Muscle of arm (tissue), 14 donors: ENCODE measurements around the gene SLC18B1. TPM values are rescaled to one million over a fixed set of nuclear protein-coding genes. Genes with fewer than 3 reads are reported as not detected.

ENCODE experiments used
- DNase-seq: peaks from one replicate; pipeline ENCODE4 v3.0.0-alpha.2; 2013
- long read RNA-seq, 11 donors: transcript quantifications; one replicate each; lab custom pipeline, GENCODE V29; 2026
- polyA plus RNA-seq, 12 donors: library from polyadenylated mRNA; unstranded; fragments of 120-200 nt; gene quantifications; one replicate each; pipeline ENCODE4 v1.2.1, GENCODE V29; 2013; ENCODE audit not compliant: insufficient read length in 12 of 12

SLC18B1 gene
- polyA plus RNA-seq, result 10 to 100 TPM in 7 of 12 donors, 1 to 10 TPM in 4, not detected in 1; 7.5 to 14.1 (median 11.0) TPM
- long read RNA-seq, donor 1, partial matches to known transcripts, result 1,733 of 7,502 reads
- long read RNA-seq, donor 1, other reads (novel, unspliced or antisense), result 5,768 of 7,502 reads
- long read RNA-seq, donor 2, partial matches to known transcripts, result 0 of 3 reads
- long read RNA-seq, donor 2, other reads (novel, unspliced or antisense), result 0 of 3 reads
- long read RNA-seq, donor 3, partial matches to known transcripts, result 2,813 of 2,889 reads
- long read RNA-seq, donor 3, other reads (novel, unspliced or antisense), result 74 of 2,889 reads
- long read RNA-seq, donor 4, partial matches to known transcripts, result 0 of 3 reads
- long read RNA-seq, donor 4, other reads (novel, unspliced or antisense), result 0 of 3 reads
- long read RNA-seq, donor 5, partial matches to known transcripts, result 5 of 7 reads
- long read RNA-seq, donor 5, other reads (novel, unspliced or antisense), result 0 of 7 reads
- long read RNA-seq, donor 6, result 0 reads
- long read RNA-seq, donor 7, partial matches to known transcripts, result 452 of 3,029 reads
- long read RNA-seq, donor 7, other reads (novel, unspliced or antisense), result 2,577 of 3,029 reads
- long read RNA-seq, donor 8, result 0 reads
- long read RNA-seq, donor 9, partial matches to known transcripts, result 5 of 6 reads
- long read RNA-seq, donor 9, other reads (novel, unspliced or antisense), result 0 of 6 reads
- long read RNA-seq, donor 10, partial matches to known transcripts, result 5,189 of 5,354 reads
- long read RNA-seq, donor 10, other reads (novel, unspliced or antisense), result 164 of 5,354 reads
- long read RNA-seq, donor 11, partial matches to known transcripts, result 1,230 of 6,140 reads
- long read RNA-seq, donor 11, other reads (novel, unspliced or antisense), result 4,906 of 6,140 reads

DNA sequence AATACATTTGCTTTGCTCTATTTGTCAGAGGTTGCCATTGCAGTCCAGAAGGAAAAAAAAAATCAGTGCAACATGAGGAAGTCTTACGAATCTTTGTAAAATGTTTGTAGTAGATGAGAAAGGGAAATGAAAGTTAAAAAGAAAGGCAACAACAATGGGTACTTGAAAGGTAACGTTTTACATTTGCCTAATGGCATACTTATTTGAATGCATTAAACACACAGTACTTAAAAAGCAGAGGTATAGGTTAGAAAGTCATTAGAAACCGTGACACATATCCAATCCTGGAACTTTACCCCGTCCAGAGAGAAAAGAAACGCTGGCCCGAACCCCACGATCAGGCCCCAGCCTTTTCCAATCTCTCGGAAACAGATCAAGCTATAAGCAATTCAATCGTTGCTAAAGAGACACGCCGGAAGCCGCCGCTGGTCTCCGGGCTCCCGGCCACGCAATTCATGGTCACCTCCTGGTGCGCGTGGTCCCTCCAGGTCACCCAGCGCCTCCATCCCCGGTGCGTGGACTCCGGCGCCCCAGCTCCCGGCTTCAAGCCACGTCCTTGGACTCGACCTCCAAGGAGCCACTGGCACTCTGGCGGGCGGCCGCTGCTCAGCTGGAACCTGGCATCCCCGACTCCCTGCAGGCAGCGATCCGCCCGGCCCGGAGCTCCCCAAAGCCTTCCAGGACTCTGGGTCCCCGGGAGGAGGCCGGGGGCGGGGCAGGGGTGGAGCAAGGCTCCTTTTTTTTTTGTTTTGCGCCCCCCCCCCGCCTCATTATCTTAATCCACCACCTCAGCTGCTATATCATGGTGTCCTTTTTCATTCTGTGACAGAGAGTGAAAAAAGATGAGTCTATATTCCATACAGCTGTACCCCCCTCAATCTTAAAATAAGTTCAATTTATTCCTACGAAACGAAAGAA is at the start of gene SLC18B1:
TSS of gene SLC18B1 (minus strand) at position 687 of the 918 bp plus-strand sequence. CDS start at position 506, 181 bp downstream.
- peak; percentile 62 for DNase-seq

DNA sequence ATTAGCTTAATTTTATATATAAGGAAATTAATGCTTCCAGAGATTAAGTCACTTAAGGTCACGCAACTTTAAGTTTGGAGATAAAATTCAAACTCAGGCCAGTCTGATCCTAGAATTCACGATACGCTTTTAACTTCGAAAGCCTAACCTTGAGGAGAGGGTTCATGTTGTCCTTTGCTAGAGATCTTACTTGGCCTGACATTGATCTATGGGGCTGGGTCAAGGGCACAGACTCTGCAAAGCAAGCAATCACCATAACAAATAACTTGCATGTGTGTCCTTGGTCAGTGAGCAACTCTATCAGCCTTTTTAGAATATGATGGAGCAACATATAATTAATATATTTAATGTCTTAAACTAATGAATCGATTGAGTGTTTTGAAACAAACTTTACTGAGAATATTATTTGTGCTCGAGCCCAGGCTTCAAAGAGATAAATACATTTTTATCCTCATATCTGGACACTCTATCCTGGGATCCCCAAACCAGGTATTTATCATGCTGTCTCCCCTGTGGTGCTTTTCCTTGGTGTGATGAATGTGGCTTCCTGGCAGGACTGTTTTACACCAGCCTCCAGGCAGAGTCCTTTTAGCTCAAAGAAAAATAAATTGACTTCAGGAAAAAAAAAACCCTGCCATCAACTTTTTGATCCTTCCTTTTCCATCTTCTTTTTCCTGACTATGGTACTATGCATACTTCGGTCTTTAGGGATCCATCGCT is 45.0 kb upstream of the SLC18B1 start:
- DNase-seq, result no peak

DNA sequence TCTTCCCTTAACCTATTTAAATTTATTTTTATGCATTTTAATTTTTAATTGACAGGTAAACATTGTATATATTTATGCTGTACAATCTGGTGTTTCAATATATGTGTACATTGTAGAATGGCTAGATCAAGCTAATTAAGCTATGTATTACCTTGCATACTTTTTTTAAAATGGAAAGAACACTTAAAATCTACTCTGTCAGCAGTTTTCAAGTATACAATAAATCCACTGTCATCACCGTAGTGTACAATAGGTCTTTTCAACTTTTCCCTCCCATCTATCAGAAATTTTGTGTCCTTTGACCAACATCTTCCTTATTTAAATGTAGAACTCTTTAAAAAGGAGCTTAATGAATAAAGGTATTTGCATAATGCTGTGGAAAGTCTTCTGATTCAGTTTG is 43.5 kb upstream of the SLC18B1 start:
- no peak for DNase-seq

DNA sequence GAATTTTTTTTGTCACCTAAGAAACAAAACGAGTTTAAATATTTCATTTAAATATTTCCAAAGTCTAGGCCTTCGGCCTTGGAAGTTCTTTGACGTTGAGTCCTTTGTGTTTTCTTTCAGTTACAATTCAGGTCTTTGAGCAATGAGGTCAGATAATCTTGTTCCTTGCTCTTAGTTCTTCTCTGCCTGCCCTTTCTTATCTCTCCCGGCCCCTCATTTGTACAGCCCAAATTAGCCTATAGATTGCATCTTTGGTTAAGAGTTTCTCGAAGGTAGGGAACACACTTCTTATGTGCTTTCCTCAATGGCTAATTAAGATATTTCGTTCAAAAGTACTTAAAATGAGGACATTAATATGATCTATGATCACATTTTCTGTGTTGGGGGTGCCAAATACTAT is 34.5 kb upstream of the SLC18B1 start:
- no peak for DNase-seq

DNA sequence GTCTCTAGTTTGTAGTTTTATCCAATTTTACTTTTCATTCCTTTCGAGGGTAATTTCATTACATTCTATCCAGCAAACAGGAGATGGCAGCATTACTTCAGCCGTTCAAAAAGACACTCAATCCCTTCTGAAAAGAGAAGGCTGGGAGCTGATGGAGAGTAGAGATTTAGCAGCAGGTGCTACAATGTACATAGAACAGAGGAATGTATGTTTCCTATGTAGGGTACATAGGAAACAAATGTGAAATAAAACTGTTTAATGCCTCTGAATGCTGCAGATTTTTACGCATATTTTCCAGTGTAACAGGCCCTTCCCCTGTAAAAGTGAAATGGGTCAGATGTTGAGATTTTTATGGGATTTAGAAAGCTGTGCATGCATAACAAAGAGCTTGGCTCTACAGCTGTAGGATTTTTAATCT is 31.9 kb upstream of the SLC18B1 start:
- DNase-seq, result peak; percentile 46

DNA sequence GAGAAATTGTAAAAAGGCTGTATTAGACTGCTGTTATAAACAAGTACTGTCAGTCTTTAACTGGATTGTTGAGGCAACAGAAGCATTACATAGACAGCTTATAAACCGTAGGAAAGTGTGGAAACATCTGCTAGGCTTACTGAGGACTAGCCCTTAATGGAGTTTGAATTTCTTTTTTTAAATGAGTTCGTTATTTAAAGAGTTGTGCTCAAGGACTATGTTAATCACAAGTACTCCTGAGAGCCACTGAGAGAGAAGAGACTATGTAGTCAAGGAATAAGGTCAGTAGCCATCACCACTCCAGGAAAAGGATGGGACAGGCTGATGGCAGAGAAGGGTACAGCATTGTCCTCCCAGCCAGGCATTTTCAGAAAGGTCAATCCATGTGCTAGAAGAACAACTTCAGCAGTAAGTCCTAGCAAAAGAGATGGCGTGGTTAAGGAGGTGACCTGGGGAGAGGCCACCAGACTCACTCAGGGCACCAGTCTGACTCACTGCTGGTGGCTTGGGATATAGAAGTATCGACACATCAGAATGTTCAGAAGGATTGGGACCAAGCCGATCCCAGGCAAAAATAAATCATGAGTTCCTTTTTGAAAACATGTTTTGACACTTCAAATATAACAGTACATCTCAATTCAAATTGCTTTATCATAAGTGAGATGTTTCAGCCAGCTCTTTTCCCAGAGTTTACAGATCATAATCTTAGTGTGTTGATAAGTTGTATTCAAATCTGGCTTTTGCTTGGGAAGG is 22.4 kb upstream of the SLC18B1 start:
- no peak for DNase-seq

DNA sequence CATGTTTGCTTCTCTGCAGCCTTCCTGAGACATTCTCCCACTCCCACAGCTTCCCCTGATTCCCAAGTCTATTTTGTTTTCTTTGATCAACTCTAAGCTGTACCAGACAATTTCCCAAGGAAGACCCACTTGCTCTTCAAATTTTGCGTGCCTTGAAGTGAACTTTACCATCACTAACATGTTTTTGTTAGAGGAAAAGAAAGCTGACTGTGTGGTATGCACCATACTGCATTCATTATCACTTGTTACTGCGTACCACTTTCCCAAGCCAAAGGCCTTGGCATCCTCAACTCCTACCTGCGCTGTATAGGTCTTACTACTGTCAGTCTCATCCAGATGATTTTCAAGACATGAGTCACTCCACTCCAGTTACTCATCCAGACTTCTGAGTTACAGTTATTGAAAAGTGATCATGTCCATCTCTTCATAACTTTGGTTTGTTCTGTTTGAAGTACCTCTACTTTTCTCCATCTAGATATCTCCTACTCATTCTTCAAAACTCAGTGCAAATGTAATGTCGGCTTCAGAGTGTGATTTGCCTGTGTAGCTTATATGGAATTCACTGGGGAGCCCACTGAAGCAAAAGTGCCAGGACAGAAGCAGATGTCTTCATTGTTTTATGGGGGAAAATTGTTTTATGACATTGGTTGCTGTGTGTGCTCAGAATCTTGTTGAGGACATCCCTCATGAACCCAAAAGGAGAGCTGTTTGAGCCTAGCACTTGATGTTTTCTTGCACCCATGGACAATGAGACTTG is 21.1 kb upstream of the SLC18B1 start:
- DNase-seq, result no peak

DNA sequence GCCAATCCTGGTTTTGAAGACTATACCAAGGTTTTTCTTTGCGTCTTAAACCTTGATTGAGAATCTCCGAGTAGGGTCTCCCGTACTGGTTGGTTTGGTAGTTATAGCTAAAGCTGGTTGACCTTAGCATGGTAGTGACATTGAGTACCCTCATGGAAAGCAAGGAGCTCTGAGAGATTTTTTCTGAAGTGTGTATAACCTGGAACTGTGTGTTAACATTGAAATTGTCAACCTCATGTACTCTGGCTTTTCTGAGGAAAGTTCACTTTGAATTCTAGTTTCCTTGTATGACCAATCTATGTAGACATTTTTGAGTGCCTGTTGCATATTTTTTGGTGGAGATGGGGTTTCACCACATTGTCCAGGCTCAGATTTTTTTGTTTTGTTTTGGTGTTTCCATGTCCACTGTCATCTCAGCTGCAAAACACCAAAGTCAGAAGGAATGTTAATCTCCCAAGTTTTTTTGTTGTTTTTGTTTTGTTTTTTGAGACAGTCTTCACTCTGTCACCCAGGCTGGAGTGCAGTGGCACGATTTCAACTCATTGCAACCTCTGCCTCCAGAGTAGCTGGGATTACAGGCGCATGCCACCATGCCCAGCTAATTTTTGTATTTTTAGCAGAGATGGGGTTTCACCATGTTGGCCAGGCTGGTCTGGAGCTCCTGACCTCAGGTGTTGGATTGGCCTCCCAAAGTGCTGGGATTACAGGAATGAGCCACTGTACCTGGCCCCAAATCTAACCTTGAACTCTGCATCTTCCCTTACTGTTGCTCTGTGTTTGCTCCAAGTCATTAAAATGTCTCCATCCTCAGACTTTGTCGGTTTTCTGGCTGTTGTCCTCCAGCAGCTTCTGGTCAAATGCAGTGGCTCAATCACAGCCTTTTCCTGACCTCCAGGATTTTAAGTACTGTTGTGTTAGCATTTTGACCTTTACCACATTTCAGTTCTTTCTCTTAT is 20.2 kb upstream of the SLC18B1 start:
- DNase-seq, result no peak

DNA sequence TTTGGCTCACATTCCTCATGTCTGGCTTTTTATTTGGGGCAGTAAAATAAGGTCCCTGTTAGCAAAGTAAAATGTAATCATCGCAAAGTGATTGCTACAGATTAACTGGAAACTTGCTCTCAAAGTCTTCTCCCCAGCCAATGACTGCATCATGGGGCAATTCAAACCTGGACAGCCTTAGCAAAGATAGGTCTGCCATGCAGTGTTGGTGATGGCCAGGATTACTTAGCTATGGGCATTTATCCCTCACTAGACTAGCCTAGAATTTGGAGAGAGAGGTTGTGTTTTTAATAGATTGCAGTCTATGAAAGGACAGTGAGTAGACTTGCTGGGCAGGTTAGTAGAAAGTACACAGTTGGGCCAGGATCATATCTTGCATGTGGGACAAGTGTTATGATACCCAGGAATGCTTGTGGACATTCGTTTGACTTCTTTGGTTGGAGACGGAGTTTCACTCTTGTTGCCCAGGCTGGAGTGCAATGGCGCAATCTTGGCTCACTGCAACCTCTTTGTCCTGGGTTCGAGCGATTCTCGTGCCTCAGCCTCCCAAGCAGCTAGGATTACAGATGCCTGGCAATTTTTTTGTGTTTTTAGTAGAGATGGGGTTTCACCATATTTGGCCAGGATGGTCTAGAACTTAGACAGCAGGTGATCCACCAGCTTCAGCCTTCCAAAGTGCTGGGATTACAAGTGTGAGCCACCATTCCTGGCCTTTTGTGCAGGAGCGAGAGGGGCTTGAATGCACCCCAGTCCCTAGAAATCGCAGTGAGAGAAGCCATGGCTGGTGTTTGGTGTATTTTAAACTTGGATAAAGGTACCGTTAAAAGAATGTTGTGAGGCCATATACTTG is 19.3 kb upstream of the SLC18B1 start:
- DNase-seq, result no peak

DNA sequence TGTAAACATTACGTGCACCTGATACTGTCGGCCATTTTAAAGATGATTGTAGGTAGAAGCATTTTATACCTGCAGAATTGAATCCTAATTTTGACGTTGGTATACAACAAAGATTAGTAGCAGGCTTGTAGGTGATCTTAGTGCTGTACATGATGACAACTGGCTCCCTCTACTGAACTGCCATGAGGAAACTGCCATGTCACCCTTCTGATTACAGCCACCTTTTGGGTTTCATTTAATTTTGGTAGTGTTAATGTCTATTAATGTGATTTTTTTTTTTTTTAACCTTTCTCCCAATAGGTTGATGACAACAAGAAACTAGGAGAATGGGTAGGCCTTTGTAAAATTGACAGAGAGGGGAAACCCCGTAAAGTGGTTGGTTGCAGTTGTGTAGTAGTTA is 18.2 kb upstream of the SLC18B1 start:
- no peak for DNase-seq

DNA sequence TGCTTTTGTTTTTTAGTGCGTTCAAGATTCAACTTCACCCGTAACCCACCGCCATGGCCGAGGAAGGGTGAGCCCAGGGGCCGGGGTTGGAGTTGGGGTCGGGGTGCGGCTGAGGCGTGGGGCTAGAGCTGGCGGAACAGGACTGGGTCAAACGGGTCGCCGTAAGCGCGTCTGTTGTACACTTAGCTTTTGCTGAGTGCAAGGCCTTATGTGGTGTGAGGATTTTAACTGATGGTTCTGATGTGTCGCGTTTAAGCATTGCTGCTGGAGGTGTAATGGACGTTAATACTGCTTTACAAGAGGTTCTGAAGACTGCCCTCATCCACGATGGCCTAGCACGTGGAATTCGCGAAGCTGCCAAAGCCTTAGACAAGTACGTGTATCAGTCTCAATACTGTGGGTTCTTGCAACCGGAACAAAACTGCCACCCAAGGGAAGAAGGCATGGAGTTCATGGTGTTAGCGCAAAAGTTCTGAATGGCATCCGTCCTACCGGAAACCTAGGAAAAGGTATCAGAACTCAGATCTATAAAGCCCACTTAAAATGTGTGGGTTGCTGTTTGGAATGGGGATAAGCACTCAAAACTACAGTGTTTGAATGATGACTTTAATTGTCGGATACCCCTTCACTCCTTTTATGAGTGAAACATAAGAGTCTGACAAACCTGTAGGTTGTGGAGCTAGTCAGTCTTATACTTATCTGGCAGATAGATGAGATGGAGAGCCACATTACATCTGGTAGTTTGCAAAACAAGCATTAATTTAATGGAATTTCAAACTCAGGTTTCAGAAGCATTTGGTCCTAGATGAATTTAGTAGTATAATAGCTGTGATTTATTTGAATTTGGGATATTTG is 16.5 kb upstream of the SLC18B1 start:
- DNase-seq, result no peak

DNA sequence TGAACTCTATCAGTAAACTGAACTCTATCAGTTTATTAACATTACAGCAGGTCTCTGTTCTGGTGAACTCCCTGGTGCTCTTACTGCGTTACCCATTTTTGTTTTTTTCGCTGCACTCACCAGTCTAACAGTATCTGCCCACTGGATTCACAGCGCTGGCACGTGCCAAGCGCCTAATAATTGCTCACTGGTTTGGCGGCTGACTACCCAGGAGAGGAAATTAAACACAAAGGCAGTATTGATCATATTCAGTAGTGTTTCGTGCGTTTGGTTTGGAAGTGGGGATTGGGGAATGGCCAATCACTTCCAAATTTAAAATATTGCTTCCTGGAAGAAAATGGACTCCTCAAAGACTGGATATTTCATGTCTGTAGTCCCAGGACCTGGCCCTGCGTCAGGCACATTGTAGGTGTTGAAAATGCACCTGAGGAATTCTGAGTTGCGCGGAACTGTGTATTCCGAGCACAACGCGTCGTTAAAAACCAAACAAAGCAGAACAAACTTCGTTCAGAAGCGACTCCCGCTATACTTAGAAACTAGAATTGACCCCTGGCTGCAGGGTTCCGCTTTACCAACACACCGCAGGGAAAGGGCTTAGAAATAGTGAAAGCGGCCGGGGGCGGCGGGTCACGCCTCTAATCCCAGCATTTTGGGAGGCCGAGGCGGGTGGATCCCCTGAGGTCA is 14.9 kb upstream of the SLC18B1 start:
- peak; percentile 72 for DNase-seq

DNA sequence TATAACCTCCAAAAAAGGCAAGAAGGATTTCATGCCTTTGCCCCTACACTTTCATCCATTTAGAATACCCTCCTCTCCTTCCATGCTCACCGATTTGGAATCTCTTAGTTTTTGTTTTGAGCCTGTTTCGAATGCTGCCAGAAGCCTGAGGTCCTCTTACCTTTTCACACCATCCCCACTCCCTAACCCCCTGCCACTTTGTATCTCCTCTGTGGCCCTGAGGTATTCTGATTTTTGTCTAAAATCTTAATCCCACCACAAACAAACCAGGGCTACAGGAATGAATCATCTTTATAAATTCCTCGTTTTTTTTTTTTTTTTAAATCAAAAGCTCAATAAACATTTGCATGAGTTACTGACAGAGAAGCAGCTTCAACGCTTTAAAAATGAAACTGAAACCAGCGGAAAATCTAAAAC is 14.3 kb upstream of the SLC18B1 start:
- no peak for DNase-seq

DNA sequence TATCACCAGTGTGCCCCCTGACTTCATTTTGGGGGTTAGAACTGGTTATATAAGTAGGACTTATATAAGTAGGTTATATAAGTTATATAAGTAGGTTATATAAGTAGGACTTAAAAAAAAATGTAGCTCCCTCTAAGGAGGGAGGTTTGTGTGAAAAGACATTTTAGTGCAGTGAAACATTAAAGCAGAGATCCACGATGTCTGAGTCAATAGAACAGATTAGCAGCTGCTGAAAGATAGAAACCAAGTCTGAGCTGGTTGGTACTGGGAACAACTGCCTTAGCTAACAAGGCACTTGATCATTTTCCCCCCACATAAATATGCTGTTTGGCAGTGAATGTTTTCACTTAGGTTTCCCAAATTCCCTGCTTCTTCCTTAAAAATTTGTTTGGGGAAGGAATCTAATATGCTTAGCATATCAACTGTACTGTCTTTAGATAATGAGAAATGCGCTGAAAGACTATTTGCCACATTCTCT is 13.9 kb upstream of the SLC18B1 start:
- peak; percentile 38 for DNase-seq

DNA sequence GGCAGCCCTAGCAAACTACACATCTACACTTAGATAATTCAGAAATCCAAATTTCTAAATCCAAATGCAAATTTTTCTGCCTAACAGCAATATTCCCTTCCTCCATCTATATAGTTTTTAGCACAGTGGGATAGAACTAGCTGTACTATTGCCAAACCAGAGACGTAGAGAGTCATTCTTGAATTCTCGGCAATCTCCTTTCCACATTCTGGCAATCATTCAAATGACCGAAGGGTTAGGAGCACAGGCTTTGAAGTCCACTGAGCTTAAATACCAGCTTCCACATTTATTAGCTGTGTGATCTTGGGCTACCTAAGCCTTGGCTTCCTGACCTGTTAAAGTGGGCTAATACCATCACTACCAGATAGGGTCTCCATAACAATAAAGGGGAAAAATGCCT is 12.8 kb upstream of the SLC18B1 start:
- DNase-seq, result no peak
